Inflammatory macrophage treated with lipopolysaccharide for 4 hours (primary cell): ENCODE results near the gene GP1BB.

Experiments
- DNase-seq: peaks from one replicate; pipeline ENCODE4 v3.0.0-alpha.2; 2020

Gene GP1BB

DNA sequence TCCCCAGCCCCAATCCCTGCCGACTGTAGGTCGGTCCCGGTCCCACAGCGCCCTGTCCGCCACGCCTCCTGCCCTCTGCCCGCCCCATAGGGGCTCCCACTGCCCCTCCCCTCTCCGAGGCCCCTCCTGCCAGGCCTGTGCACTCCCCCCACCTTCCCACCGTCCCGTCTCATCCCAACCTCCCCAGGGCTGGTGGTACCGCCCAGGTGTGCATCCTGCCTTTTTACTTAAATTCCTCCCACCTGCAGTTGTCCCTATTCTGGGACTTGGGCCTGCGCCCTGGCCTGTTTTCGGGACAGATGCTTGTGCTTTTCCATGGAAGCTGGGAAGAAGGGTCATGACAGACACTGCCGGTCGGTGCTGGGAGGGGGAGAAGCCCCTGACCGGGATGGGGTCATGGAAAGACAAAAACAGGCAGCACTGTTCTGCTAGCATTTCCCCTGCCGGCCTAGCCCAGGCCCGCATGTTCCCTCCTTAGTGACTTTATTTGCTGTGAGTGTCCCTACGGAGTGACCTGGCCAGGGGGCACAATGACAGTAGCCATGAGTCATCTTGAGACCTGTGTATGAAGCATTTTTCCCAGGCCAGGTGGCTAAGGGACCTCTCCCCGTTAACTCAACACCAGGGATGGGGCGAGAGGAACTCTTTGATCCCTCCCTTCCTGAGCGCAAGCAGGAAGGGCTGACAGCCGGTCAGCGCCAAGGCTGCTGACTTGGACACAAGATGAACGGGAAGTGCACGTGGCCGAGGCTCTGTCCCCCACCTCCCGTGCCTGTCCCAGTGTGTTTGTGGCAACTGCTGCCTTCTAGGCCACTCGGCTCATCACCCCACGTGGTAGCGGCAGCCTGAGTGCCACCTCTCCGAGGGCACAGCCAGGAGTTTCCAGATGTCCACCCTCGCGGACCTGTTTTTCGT lies 44.3 kb downstream of the GP1BB start:
- DNase-seq, result peak; percentile 36

DNA sequence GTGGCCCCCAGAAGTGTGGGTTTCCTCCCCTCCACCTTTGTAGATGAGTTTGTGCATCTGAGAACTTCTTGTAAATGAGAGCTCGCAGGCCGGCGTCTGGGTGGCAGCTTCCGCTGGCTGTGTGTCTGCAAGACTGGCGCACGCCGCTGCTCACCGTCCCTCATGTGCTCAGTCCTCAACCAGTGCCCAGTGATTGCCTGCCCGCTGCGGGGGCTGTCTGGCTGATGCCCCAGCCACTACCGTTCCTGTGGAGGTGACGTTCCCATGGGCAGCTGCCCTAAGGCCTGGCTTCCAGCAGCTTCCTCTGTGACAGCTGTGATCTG lies 46.0 kb downstream of the GP1BB start:
- DNase-seq, result no peak

DNA sequence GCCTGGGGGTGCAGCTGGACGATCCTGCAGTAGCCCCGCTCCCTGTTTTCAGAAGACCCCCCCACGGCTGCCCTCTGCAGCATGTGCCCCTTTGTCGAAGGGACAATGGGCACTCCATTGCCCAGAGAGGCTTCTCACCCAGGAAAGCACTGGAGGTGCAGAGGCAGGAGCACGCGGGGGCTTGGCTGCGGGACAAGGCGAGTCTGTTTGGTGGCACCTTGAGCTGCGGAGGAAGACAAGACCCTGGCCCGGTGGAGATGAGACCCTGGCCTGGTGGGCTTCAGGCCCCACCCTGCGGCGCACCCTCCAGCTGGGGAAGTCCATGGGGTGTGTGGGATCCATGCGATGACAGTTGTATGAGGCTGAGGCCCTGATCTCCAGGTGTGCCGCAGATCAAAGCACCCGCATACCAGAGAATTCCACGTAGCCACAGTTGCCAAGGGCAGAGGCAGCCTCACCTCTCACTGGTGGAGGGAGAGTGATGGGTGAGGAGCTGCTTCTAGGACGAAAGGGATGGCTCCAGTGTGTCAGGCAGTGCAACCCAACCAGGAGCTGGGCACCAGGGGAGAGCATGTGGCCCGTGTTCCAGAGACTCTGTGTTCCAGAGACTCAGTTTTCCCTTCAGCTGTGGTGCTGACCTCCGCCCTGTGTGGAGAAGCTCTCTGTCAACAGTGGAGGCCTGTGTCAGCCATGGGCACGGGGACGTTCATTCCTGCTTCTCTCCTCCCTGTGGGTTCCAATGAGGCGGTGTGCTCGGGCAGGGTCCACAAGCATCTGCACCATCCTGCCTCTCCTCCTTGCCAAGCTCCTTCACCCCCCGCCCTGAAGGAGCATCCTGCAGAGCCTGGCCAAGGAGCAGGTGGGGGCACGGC lies 47.2 kb downstream of the GP1BB start:
- DNase-seq, result no peak

- DNase-seq, result no peak
Measured at GRCh38 chr22:19772422-19772672, 49.0 kb downstream of the GP1BB start.

DNA sequence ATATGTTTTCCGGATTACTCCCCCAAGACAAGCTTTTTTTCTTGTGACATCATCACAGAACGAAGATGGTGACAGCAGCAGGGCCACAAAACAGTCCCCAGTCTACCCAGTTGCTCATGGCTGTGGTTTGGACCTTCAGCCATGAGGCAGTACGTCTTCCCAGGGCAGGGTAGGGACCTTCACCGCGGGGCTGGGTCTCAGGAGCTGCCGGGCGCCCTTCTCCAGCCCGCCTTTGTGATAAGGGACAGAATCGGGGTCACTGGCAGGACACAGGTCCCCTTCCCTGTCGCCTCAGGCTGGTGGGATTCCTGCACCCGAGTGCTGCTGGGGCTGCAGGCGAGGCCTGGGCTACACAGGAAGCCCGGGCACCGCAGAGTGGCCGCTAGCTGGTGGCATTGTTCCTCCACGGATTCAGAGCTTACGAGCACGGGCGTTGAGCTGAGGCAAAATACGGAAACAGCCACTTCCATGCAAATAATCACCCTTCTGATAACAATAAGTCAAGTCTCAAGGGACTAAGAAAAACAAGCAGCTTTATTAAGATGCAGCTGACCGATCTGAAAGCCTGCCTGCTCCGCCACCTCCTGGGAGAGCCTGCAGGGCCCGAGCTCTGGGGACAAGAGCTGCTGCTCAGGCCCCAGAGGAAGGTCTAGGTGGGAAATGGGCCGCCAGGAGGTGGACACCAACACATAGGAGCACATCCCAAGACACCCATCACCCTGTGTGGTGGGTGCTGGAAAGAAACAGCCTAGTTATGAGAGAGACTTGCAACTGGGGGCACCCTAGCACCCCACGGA lies 49.5 kb downstream of the GP1BB start:
- peak; percentile 39 for DNase-seq

DNA sequence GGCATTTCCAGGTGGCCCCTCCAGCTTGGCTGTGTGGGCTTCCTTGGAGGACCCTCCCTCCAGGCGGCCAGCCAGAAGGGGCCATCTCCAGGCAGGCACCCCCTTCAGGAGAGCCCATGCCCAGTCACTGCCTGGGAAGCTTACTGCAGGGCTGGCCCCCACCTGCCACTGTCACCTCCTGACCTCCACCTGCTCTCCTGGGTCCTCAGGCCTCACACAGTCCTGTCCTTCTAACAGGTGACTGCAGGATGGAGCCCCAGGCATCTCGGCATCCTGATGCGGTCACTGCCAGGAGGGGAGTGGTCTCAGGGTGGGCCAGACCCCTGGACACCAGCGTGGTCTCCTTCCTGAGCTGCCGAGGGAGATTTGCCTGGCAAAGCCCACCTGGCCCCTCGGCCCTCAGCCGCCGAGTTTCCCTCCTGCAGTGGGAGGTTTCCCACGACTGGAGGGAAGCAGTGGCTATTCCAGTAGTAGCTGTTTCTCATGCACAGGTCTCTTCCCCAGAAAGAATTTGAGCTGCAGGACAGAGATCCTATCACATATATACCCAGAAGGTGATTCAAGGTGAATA lies 50.2 kb downstream of the GP1BB start:
- DNase-seq, result no peak
